ENCODE results near the gene PTPRH. TPM values are rescaled to one million over a fixed set of nuclear protein-coding genes. Genes with fewer than 3 reads are reported as not detected.
"Not testable (repeated sequence)": the region's sequence is repeated elsewhere in the genome, so short reads cannot be mapped to it uniquely, and the experiment has no call there.

The PTPRH gene
- total RNA-seq, 4 donors from 2014 or later: 31.2 to 176 (median 102) TPM

- H3K9me3 ChIP-seq: no peaks in the 10 kb centered on the region
- H3K27me3 ChIP-seq: peaks cover 77% of the 10 kb centered on the region
- in situ Hi-C loops (cut with MboI; ENCODE audit: low pct_ligation_motif_present in 1 of 4, low pct_unique_long_range_greater_than_20kb in 1 of 4, low sequenced_read_pairs in 3 of 4): no loop called here
- no peak for DNase-seq
- intact Hi-C loops (cut with DNase I; ENCODE audit: low total_unique reads): no loop called here
- H3K36me3 ChIP-seq: no peaks in the 10 kb centered on the region
- 48% methylated on average over 37 of the region's 39 CpGs; no CpG with 5 or more reads in 1 of the 2 donors for WGBS, 2 donors (ENCODE audit: low coverage in 1 of 2)
- peaks cover 0 to 16% (median 5%) of the 10 kb centered on the region in 4 donors for H3K4me1 ChIP-seq
- TF ChIP-seq CTCF (IDR thresholded peaks at IDR 0.05) (no peak), POLR2AphosphoS5 (IDR thresholded peaks at IDR 0.05) (no peak), POLR2A (IDR thresholded peaks at IDR 0.05) (no peak), EP300 (IDR thresholded peaks at IDR 0.05; ENCODE audit: low read depth) (no peak)
- H3K27ac ChIP-seq: no peak within 1 kb of the TSS
- H3K4me3 ChIP-seq: no peak within 1 kb of the TSS
Measured at GRCh38 chr19:55157064-55157908, 52.0 kb downstream of the PTPRH start, which contains the start of gene TNNI3. TNNI3 (minus strand) TSS chr19:55157732; CDS start chr19:55157589, 143 bp downstream.

- Histone ChIP-seq H3K4me1 (peaks cover 0 to 16% (median 5%) of the 10 kb centered on the region in 4 donors), H3K9me3 (no peaks in the 10 kb centered on the region), H3K4me3 (peak overlapping the region in 2 of 4 donors; percentile 14 to 26), H3K27ac (no peak overlapping the region), H3K36me3 (no peaks in the 10 kb centered on the region), H3K27me3 (peaks cover 68% of the 10 kb centered on the region)
- DNase-seq: peak; percentile 74
- in situ Hi-C loops (cut with MboI; ENCODE audit: low pct_ligation_motif_present in 1 of 4, low pct_unique_long_range_greater_than_20kb in 1 of 4, low sequenced_read_pairs in 3 of 4) (no loop called here), intact Hi-C loops (cut with DNase I; ENCODE audit: low total_unique reads) (no loop called here)
- 24% methylated on average over 41 of the region's 52 CpGs; no CpG with 5 or more reads in 1 of the 2 donors for WGBS, 2 donors (ENCODE audit: low coverage in 1 of 2)
- TF ChIP-seq POLR2A (IDR thresholded peaks at IDR 0.05): no peak
- no peak for TF ChIP-seq EP300 (IDR thresholded peaks at IDR 0.05; ENCODE audit: low read depth)
- no peak for TF ChIP-seq CTCF (IDR thresholded peaks at IDR 0.05)
- no peak for TF ChIP-seq POLR2AphosphoS5 (IDR thresholded peaks at IDR 0.05)
Measured at GRCh38 chr19:55156202-55157063, 52.9 kb downstream of the PTPRH start.

GRCh38 chr19:55155784-55156183 lies 53.5 kb downstream of the PTPRH start:
- Histone ChIP-seq H3K4me1 (peaks cover 0 to 16% (median 5%) of the 10 kb centered on the region in 4 donors), H3K4me3 (peak overlapping the region in 2 of 4 donors; percentile 14 to 26), H3K27me3 (peaks cover 65% of the 10 kb centered on the region)
- H3K27ac ChIP-seq; in situ Hi-C loops (cut with MboI; ENCODE audit: low pct_ligation_motif_present in 1 of 4, low pct_unique_long_range_greater_than_20kb in 1 of 4, low sequenced_read_pairs in 3 of 4); H3K36me3 ChIP-seq; H3K9me3 ChIP-seq; intact Hi-C loops (cut with DNase I; ENCODE audit: low total_unique reads); DNase-seq: not testable (repeated sequence)
- WGBS, 2 donors (ENCODE audit: low coverage in 1 of 2): 4% methylated on average over 5 of the region's 5 CpGs; no CpG with 5 or more reads in 1 of the 2 donors

GRCh38 chr19:55153652-55154264 lies 55.5 kb downstream of the PTPRH start:
- H3K4me1 ChIP-seq: peaks cover 0 to 11% (median 5%) of the 10 kb centered on the region in 4 donors
- no peaks in the 10 kb centered on the region for H3K36me3 ChIP-seq
- WGBS, 2 donors (ENCODE audit: low coverage in 1 of 2): 77 to 94% methylated on average over 3 to 12 of the region's 12 CpGs
- no peak for DNase-seq
- in situ Hi-C loops (cut with MboI; ENCODE audit: low pct_ligation_motif_present in 1 of 4, low pct_unique_long_range_greater_than_20kb in 1 of 4, low sequenced_read_pairs in 3 of 4) (no loop called here), intact Hi-C loops (cut with DNase I; ENCODE audit: low total_unique reads) (no loop called here)
- no peak overlapping the region for H3K27ac ChIP-seq
- H3K4me3 ChIP-seq: no peak overlapping the region
- H3K9me3 ChIP-seq: no peaks in the 10 kb centered on the region
- TF ChIP-seq POLR2AphosphoS5 (IDR thresholded peaks at IDR 0.05): no peak
- TF ChIP-seq CTCF (IDR thresholded peaks at IDR 0.05): no peak
- TF ChIP-seq EP300 (IDR thresholded peaks at IDR 0.05; ENCODE audit: low read depth): no peak
- no peak for TF ChIP-seq POLR2A (IDR thresholded peaks at IDR 0.05)
- peaks cover 65% of the 10 kb centered on the region for H3K27me3 ChIP-seq

All from transverse colon (tissue), 4 donors.